Calu3 (cell line): ENCODE data around the gene ZNF740. TPM values are rescaled to one million over a fixed set of nuclear protein-coding genes. Genes with fewer than 3 reads are reported as not detected.

Experiments used
- BruUV-seq: library from RNA; stranded (reverse); fragments of 400-500 nt; replicated peaks from 2 replicates; lab custom pipeline; 2021; lab: Mats Ljungman, UMichigan
- CTCF ChIA-PET: fragments of 300-600 bp; sonication (Branson Sonifier 250); formaldehyde crosslinking; loops from one replicate; lab custom pipeline; 2022; ENCODE audit warnings: antibody characterized with exemption; lab: Charles Lee
- DNase-seq: peaks from one replicate; pipeline ENCODE4 v3.0.0; 2022
- H3K27ac Mint-ChIP-seq: one replicate; pipeline ENCODE4 v1.8.0; 2022; ENCODE audit warnings: mixed read lengths; ENCODE audit not compliant: unreplicated experiment
- H3K27me3 Mint-ChIP-seq: one replicate; pipeline ENCODE4 v1.8.0; 2022; ENCODE audit warnings: mixed read lengths; ENCODE audit not compliant: unreplicated experiment
- H3K36me3 Mint-ChIP-seq: one replicate; pipeline ENCODE4 v1.8.0; 2022; ENCODE audit warnings: mild to moderate bottlenecking, moderate library complexity, mixed read lengths; ENCODE audit not compliant: insufficient read depth, unreplicated experiment
- H3K4me1 Mint-ChIP-seq: one replicate; pipeline ENCODE4 v1.8.0; 2022; ENCODE audit warnings: mild to moderate bottlenecking, low read depth, mixed read lengths; ENCODE audit not compliant: unreplicated experiment
- H3K4me3 Mint-ChIP-seq: one replicate; pipeline ENCODE4 v1.8.0; 2022; ENCODE audit warnings: mild to moderate bottlenecking, low read depth, moderate library complexity, mixed read lengths; ENCODE audit not compliant: unreplicated experiment
- H3K9me3 Mint-ChIP-seq: one replicate; pipeline ENCODE4 v1.8.0; 2022; ENCODE audit warnings: low read depth, mixed read lengths; ENCODE audit not compliant: unreplicated experiment
- intact Hi-C: fragments of 100-400 bp; cut with micrococcal nuclease; formaldehyde crosslinking; loops from one replicate; pipeline ENCODE4 v1.10.0; 2022; ENCODE audit not compliant: unreplicated experiment
- total RNA-seq: library from RNA; stranded (reverse); gene quantifications from 2 replicates; pipeline ENCODE4 v1.2.3, GENCODE V29; 2022
- TF ChIP-seq, protein P1 (sequence below): fragments of 200-600 bp; IDR thresholded peaks from one replicate; pipeline ENCODE4 v1.8.0; 2022; ENCODE audit warnings: antibody characterized with exemption; ENCODE audit not compliant: unreplicated experiment

Gene ZNF740
- total RNA-seq, 1 experiment from 2014 or later: 32.7 TPM

DNA sequence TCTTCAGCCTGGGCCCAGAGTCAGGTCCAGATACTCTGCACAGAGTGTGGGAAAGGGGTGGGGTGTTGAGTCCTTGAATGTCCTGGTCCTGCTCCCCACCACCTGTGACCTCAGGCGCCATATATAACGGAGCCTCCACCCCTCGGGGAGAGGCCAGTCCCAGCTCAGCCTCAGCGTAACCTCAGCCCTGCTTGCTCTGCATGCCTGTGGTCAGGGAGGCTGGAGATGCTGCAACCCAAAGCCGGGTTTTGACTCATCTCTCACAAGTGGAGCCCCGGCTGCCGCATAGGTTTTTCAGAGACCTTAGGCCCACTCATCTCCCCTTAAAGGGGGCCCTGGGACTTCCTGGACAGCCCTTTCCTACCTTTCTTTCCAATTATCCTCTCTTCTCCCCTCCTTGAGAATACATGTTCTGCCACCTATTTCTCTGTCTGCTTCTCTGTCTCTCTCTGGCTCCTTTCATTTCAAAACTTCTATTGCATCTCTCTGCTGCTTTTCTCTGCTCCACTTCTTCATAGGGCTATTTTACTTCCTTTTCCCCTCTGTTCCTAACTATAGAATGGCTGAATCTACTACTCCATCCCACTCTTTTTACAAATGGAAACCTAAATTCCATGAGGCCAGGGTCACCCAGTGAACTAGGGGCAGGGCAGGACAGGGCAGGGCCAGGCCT is 25.4 kb downstream of the ZNF740 start:
- Mint-ChIP-seq H3K36me3 (peaks cover 11% of the 10 kb centered on the region), H3K27me3 (no peaks in the 10 kb centered on the region), H3K9me3 (no peaks in the 10 kb centered on the region), H3K4me1 (peaks cover 10% of the 10 kb centered on the region), H3K27ac (no peak overlapping the region), H3K4me3 (no peak overlapping the region)
- DNase-seq: no peak
- BruUV-seq: no TSS peak
- CTCF ChIA-PET: no interaction called here
- intact Hi-C loops: no loop called here
- TF ChIP-seq, protein P1, sequence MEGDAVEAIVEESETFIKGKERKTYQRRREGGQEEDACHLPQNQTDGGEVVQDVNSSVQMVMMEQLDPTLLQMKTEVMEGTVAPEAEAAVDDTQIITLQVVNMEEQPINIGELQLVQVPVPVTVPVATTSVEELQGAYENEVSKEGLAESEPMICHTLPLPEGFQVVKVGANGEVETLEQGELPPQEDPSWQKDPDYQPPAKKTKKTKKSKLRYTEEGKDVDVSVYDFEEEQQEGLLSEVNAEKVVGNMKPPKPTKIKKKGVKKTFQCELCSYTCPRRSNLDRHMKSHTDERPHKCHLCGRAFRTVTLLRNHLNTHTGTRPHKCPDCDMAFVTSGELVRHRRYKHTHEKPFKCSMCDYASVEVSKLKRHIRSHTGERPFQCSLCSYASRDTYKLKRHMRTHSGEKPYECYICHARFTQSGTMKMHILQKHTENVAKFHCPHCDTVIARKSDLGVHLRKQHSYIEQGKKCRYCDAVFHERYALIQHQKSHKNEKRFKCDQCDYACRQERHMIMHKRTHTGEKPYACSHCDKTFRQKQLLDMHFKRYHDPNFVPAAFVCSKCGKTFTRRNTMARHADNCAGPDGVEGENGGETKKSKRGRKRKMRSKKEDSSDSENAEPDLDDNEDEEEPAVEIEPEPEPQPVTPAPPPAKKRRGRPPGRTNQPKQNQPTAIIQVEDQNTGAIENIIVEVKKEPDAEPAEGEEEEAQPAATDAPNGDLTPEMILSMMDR: no peak

DNA sequence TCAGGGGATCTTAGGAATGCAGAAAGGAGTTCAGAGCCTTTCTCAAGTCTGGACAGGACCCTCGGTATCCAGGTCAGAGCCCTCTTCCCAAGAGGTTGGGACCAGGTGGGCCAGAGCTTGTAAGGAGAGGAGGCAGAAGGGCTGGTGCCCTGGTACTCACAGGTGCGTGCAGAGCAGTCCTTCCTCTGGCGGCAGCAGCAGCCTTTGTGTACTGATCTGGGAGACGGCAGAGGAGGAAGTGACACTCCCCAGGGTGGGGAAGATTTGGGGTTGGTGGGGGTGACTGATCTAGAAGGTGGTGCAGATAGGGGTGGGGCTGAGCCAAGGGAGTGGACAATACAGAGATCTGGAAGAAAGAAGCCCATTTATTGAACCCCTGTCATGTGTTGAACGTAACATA is 26.5 kb downstream of the ZNF740 start, which contains the start of gene ITGB7:
Gene ITGB7, minus strand, starts transcription at position 210 of the 400 bp plus-strand sequence. CDS start 6,808 bp downstream, outside the sequence.
- TF ChIP-seq, protein P1: no peak
- intact Hi-C loops: no loop called here
- Mint-ChIP-seq H3K27ac (no peak within 1 kb of the TSS), H3K4me1 (peaks cover 10% of the 10 kb centered on the region), H3K36me3 (peaks cover 19% of the 10 kb centered on the region), H3K4me3 (no peak within 1 kb of the TSS), H3K27me3 (no peaks in the 10 kb centered on the region), H3K9me3 (no peaks in the 10 kb centered on the region)
- BruUV-seq: no TSS peak
- CTCF ChIA-PET: interaction anchor here (0.6 kb wide), 1 partner anchor 26 kb away, joined by 3 read pairs; no protein-coding TSS in a partner anchor
- no peak for DNase-seq

DNA sequence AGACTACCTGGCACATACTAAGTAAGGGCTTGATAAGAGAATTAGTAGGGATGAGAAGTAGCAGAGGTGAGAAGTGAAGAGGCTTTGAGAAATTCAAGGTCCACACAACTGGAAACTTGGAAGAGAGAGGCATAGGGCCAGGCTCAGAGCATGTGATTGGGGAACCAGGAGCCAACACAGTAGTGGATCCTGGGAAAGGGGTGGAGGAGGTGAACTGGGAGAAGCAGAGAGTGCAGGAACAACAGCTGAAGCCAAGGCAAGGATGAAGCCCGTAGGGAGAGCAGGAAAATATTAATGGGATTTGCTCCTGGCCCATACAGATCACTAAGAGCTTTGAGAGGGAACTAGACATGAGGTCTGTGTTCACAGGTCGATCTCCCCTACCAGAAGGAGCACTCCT is 27.9 kb downstream of the ZNF740 start:
- TF ChIP-seq, protein P1: no peak
- Mint-ChIP-seq H3K9me3 (no peaks in the 10 kb centered on the region), H3K36me3 (peaks cover 22% of the 10 kb centered on the region), H3K27ac (no peak overlapping the region), H3K27me3 (no peaks in the 10 kb centered on the region), H3K4me3 (no peak overlapping the region), H3K4me1 (peaks cover 10% of the 10 kb centered on the region)
- DNase-seq: no peak
- CTCF ChIA-PET: no interaction called here
- intact Hi-C loops: no loop called here
- BruUV-seq: no TSS peak

DNA sequence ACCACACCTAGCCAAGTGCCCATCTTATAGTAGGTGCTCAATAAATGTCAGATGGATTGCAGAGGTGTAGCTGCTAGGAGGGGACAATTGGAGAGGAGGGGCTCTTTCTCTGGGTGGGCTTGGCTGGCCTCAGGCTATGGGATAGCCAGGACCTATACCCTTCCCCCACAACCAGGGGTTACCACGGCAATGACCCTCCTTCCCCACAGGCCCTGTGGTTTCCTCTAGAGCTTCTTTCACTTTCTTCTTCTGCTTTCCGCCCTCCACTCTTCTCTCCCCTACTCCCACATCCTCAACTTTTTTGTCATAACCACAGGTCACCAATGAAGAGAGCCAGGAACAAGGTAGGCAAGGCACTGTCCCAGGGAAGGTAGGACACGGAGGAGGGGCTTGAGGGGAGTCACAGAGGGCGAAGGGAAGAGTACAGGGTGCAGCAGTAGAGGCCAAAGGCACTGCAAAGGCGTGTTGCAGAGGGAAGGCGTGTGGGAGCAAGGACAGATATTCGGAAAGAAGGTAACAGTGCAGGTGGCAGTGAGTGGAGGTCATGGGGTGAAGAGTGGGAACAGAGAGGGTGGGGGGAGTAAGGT is 28.4 kb downstream of the ZNF740 start:
- peaks cover 25% of the 10 kb centered on the region for H3K36me3 Mint-ChIP-seq
- no peaks in the 10 kb centered on the region for H3K27me3 Mint-ChIP-seq
- H3K4me3 Mint-ChIP-seq: no peak overlapping the region
- CTCF ChIA-PET: no interaction called here
- H3K27ac Mint-ChIP-seq: no peak overlapping the region
- no peaks in the 10 kb centered on the region for H3K9me3 Mint-ChIP-seq
- intact Hi-C loops: no loop called here
- no peak for DNase-seq
- peaks cover 10% of the 10 kb centered on the region for H3K4me1 Mint-ChIP-seq
- TF ChIP-seq, protein P1: no peak
- no TSS peak for BruUV-seq
